HG03095 (cell line): ENCODE data around the gene IGSF23.

ENCODE experiments used
- ATAC-seq: cut with Tn5 transposase; IDR thresholded peaks from one replicate; pipeline ENCODE4 v1.9.1; 2021; ENCODE audit warnings: moderate library complexity; ENCODE audit not compliant: unreplicated experiment

Gene IGSF23

DNA sequence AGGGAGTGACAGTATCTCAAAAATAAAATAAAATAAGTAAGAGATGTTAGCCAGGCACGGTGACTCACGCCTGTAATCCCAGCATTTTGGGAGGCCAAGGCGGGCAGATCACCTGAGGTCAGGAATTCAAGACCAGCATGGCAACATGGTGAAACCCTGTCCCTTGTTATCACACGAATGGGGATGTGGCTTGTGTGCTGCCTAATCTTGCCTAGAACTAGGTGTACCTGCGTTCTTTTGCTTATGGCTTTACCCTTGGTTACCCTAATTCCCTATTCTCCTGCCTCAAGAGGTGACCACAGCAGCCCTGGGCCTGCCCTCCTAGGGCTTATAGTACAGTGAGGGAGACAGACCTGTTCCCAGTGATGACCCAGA lies 24.0 kb downstream of the IGSF23 start:
- no peak for ATAC-seq

DNA sequence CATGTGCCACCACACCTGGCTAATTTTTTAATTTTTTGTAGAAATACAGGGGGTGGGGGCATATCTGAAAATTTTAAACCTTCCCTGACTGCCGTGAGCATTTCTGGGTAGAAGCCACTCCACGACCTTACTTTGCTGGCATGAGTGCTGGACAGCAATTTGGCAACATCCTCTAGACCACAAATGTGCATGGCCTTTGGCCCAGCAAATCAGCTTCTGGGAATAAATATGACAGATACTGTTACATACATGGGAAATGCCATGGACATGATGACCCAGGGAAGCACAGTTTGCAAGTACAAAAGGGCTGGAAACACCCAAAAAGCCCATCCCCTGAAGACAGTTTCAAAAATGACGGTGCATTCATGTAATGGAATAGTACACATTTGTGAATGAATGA lies 27.2 kb downstream of the IGSF23 start:
- no peak for ATAC-seq

DNA sequence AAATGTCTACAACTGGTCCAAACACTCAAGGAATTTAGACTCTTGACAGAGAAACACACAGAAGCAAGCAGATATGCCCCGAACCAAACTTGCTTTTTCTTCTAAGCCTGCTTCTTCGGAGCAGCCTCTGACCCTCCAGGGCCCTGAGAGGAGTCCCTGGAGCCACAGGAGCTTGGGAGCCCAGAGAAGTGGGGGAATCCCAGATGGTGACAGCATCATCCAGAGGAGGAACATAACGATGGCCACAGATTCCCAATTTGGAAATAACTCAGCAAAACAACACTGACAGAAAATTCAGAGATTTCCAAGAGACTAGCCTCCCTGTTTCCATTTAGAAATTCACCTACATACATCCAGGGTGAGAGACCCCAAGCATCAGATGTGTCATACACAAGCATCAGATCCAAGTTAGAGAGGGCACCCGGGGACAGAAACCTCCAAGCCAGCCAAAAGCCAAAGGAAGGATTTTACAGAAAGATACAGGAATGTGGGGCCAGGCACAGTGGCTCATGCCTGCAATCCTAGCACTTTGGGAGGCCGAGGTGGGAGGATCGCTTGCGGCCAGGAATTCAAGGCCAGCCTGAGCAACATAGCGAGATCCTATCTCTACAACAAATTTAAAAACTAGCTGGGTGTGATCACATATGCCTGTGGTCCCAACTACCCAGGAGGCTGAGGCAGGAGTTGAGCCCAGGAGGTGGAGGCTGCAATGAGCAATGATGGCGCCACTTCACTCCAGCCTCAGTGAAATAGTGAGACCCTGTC lies 28.3 kb downstream of the IGSF23 start:
- ATAC-seq, result no peak

DNA sequence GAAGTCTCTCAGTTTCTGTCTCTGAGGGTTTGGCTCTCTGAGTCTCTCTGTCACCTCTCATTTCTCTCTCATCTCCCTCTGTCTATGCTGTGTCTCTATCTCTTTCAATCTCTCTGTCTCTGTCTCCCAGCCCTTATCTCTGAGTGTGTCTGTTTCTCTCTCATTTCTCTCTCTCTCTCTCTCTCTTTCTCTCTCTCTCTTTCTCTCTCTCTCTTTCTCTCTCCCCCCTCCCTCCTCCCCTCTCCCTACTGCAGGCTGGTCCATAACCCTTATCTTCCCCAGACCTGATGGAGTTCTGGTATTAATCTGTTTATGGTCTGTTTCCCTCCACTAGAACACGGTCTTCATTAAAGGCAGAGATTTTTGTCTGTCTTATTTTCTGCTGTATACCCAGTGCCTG lies 29.0 kb downstream of the IGSF23 start:
- no peak for ATAC-seq

DNA sequence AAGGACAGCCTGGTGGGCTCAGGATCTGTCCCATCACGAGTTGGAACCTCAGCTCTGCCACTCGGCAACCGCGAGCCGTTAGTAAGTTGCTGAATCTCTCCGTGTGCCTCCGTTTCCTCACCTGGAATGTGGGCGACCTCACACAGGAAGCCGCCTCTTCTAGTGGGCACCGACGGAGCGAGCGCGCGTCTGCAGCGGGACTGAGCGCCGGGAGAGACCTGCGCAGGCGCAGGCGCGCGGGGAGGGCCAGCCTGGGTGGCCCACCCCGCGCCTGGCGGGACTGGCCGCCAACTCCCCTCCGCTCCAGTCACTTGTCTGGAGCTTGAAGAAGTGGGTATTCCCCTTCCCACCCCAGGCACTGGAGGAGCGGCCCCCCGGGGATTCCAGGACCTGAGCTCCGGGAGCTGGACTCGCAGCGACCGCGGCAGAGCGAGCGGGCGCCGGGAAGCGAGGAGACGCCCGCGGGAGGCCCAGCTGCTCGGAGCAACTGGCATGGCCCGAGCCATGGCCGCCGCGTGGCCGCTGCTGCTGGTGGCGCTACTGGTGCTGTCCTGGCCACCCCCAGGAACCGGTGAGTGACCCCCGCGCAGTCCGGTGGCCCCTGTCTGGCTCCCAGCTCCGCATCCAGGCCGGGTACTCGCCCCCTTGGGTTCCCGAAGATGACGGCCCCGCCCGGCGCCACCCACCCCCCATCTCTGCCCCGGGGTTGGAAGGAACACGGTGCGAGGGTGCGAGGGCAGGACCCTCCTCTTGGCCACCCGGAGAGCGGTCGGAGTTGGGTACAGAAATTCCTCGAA lies 30.4 kb downstream of the IGSF23 start, which contains the start of gene PVR:
PVR (plus strand) TSS at position 306 of the 797 bp plus-strand sequence; CDS start at position 493, 187 bp downstream.
- no peak for ATAC-seq

DNA sequence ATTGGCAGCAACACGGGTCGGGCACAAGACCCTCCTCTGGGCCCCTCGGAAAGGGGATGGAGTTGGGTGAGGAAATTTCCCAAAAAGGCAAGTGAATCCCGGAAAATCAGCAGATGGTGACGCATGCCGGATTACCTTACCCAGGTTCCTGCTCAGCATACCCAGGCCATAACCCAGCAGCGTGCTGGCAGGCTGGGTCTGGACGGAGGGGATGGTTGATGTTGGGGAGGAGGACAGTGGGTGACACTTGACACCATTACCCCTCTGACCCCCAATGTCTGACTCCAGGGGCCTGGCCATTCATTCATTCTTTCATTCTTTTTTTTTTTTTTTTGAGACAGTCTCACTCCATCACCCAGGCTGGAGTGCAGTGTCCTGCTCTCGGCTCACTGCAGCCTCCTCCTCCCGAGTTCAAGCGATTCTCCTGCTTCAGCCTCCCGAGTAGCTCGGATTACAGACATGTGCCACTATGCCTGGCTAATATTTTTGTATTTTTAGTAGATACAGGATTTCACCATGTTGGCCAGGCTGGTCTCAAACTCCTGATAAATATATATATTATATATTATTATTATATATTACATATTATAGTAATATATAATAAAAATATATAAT lies 31.1 kb downstream of the IGSF23 start:
- ATAC-seq, result no peak

DNA sequence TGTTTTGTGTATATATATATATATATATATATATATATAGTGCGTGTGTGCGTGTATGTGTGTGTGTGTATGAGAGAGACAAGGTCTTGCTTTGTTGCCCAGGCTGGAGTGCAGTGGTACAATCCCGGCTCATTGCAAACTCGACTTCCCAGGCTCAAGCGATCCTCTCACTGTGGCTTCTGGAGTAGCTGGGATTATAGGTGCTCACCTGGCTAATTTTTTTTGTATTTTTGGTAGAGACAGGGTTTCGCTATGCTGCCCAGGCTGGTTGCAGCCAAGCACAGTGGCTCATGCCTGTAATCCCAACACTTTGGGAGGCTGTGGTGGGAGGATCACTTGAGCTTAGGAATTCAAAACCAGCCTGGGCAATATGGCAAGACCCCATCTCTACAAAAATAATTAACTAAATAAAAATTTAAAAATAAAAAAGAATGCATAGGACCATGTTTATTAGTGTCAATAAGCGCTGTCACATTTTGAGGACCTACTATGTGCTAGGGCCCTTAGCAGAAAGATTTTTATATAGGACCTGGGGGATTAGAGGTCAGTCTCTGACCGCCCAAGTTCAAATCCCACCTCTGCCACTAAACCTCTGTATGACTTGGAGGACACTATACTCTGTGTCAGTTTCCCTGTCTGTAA lies 32.2 kb downstream of the IGSF23 start:
- ATAC-seq, result no peak

DNA sequence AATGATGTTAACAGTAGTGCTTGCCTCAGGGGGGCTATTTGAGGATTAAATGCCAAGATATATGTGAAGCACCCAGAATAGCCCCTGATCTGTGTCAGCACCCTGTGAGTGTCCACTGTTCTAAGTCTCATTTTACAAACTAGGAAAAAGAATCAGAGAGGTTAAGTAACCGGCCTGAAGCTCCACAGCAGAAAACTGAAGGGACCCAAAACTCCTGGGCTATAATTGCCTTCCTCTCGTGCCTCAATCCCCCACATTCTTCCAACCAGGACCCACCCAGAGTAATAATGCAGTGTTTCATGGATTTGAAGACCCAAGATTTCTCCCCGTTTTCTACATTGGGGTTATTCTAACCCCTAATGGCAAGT lies 32.7 kb downstream of the IGSF23 start:
- ATAC-seq, result no peak

DNA sequence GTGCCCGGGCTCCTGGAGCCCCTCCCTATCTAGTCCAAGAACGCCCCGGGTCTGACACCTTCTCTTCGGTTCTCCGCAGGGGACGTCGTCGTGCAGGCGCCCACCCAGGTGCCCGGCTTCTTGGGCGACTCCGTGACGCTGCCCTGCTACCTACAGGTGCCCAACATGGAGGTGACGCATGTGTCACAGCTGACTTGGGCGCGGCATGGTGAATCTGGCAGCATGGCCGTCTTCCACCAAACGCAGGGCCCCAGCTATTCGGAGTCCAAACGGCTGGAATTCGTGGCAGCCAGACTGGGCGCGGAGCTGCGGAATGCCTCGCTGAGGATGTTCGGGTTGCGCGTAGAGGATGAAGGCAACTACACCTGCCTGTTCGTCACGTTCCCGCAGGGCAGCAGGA lies 33.8 kb downstream of the IGSF23 start:
- ATAC-seq, result no peak

DNA sequence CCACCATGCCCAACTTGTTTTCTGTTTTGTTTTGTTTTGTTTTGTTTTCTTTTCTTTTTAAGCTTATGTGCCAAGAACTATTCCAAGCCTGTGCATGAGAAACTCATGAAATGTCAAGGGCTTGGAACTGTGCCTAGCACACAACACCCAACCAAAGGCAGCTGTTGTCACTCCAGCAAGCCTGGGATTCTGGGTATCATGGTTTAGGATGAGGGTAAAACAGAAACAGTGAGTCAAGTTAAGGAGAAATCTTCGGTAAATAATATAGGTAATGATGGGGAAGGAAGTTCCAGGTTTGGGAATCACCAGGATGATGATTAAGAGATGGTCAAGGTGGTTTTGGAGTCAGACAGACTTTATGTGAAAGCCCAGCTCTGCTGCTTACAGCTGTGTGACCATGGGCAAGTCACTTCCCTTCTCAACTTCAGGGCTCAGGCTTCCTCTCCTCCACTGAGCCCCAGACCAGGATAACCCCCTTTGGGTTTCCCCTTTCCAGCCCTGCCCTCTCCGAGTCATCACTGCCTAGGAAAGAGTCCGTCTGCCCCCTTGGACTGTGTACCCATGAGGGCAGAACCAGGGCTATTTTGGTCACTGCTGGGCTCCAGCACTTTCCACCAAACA lies 35.4 kb downstream of the IGSF23 start:
- no peak for ATAC-seq

DNA sequence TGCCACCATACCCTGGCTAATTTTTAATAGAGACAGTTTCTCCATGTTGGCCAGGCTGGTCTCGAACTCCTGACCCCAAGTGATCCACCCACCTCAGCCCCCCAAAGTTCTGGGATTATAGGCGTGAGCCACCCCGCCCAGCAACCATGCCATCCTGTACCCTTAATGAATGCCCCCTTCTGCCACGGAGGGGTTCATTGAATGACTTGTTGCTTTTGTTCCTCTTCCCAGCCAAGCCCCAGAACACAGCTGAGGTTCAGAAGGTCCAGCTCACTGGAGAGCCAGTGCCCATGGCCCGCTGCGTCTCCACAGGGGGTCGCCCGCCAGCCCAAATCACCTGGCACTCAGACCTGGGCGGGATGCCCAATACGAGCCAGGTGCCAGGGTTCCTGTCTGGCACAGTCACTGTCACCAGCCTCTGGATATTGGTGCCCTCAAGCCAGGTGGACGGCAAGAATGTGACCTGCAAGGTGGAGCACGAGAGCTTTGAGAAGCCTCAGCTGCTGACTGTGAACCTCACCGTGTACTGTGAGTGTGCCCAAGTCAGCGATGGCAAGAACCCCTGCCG lies 36.3 kb downstream of the IGSF23 start:
- ATAC-seq, result no peak

DNA sequence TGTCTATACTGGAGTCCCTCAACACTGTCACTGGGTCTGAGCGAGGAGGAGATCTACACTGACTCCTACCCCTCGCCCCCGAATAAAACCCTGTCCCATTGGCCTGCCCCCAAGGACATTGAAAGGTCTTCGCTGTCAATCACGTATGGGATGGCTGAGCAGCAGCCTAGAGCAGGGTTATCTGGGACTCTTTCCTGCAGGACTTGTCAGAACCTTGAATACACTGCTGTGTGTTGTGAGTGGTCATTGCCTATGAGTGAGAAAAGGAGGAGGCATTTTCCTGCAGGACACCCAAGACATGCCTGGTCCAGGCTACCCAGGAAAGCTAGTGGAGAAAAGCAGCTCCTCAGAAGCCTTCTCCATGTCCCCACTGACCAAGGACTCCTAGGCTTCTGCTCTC lies 40.0 kb downstream of the IGSF23 start:
- no peak for ATAC-seq

DNA sequence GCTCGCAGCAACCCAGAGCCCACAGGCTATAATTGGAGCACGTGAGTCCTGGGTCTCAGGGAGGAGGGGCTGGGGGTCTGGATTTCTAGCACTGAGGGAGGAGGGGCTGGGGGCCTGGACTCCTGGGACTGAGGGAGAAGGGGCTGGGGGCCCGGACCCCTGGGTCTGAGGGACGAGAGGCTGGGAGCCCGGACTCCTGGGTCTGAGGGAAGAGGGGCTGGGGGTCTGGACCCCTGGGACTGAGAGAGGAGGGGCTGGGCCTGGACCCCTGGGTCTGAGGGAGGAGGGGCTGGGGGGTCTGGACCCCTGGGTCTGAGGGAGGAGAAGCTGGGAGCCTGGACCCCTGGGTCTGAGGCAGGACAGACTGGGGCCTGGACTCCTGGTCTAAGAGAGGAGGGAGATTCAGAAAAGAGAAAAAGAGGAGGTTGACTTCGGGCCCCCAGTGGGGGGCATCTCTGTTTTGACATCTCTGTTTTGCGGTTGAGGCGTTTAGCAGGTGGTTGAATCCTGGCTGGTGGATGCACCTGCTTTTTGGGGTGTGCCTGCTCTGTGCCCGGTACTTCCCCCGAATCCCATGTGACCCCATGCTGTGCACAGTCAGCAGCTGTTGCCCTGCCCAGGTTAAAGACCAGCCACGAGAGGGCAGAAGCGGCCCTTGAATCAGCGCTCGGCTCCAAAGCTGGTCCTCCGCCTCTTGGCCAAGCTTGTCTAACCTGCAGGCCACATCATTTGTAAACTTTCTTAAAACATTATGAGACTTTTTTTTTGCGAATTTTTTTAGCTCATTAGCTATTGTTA lies 40.8 kb downstream of the IGSF23 start:
- ATAC-seq, result no peak

DNA sequence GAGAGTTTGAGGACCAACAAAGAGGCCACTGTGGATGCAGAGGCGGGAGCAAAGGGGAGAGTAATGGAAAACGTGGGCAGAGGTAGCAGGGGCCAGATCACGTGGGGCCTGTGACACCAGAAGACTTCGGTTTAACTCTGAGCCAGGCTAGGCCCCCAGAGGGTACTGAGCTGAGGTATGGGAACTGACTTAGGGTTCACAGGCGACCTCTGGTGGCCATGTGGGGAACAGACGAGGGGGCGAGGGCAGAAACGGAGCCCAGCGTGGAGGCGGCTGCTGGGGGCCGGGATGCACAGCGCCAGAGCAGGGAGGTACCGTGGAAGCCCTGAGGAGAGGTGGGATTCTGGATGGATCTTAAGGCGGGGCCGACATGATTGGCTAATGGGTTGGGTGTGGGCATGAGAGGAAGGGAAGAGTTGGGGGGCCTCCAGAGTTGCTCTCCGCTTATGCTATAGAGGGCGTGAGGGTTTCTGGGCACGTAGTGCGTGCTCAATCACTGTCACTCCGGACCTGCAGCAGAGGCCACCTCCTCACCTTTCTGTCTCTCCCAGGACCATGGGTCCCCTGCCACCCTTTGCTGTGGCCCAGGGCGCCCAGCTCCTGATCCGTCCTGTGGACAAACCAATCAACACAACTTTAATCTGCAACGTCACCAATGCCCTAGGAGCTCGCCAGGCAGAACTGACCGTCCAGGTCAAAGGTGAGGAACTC lies 44.0 kb downstream of the IGSF23 start:
- ATAC-seq, result no peak

DNA sequence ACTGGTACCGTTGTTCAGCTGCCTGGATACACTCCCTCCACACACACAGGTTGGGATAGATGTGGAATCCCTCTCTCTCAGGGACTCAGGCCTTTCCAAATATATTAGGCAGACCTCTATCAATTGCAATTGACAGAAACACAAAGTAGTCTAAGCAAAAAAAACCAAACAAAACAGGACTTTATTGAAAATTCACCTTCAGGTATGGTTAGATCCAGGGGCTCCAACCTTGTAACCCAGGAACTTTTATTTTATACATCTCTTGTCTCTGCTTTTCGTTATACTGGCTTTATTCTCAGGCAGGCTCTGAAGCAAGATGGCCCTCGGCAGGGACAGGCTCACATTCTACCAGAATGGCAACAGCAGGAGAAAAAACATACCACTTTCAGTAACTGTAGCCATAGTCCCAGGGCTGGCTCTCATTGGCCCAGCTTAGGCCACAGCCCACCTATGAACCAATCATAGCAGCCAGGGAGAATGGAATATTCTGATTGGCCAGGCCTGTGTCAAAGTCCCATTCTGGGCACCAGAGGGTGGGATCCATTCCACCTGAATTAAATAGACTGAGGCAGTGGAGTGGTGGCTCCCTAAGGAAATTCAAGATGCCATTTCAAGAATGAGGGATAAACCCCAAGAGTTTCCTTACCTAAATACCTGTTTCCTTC lies 44.8 kb downstream of the IGSF23 start:
- no peak for ATAC-seq

DNA sequence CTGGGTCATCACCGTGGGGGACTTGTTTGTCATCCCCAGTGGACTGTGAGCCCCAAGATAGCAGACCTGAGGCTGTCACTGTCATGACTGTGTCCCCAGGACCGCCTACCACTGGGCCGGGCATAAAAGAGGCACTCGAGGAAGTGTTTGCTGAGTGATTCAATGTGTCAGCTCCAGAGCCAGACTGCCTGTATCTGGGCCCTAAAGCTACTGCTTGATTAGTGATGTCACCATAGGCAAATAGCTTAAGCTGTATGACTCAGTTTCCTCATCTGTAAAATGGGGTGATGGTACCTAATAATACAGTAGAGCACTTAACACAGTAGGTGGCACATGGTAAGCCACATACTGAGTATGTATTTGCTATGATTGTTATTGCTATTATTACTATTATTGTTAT lies 46.7 kb downstream of the IGSF23 start:
- no peak for ATAC-seq

DNA sequence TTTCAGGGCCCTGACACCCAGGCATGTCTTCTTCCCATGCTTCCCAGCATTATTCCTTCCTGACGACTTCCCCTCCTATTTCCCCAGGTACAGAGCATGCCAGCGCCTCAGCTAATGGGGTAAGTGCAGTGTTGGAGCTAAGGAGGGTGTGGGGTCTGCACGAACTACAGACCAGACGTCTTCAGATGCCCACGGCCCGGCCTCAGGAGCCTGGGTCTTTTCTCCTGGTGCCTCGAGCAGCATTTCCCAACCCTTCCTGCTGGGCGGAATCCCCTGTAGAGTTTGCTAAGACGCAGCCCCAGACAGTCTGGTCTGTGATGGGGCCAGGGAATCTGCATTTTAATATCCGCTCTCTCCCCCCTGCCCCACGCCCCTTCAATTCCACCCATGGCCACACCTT lies 47.8 kb downstream of the IGSF23 start:
- no peak for ATAC-seq

DNA sequence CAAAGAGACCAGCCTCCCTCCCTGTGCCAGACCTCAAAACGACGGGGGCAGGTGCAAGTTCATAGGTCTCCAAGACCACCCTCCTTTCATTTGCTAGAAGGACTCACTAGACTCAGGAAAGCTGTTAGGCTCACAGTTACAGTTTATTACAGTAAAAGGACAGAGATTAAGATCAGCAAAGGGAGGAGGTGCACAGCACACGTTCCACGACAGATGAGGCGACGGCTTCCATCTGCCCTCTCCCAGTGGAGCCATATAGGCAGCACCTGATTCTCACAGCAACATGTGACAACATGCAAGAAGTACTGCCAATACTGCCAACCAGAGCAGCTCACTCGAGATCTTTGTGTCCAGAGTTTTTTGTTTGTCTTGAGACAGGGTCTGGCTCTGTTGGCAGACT lies 48.5 kb downstream of the IGSF23 start:
- no peak for ATAC-seq
